ENCODE measurements around the gene PTPRU.

- TF ChIP-seq CTCF (IDR thresholded peaks at IDR 0.05): no peak
- TF ChIP-seq POLR2A (IDR thresholded peaks at IDR 0.05): no peak
- no peak for TF ChIP-seq POLR2AphosphoS5 (IDR thresholded peaks at IDR 0.05)
Measured at GRCh38 chr1:29240986-29241385, 4.7 kb downstream of the PTPRU start.

Data from suprapubic skin (tissue), 4 donors.